Muscle of arm (tissue), 12 donors: ENCODE data around the gene KAZN. TPM values are rescaled to one million over a fixed set of nuclear protein-coding genes. Genes with fewer than 3 reads are reported as not detected.

Source experiments
- DNase-seq: peaks from one replicate; pipeline ENCODE4 v3.0.0-alpha.2; 2013
- polyA plus RNA-seq, 12 donors: library from polyadenylated mRNA; unstranded; fragments of 120-200 nt; gene quantifications; one replicate each; pipeline ENCODE4 v1.2.1, GENCODE V29; 2013; ENCODE audit not compliant: insufficient read length in 12 of 12

The KAZN gene
- polyA plus RNA-seq, 12 donors = 10.6 to 20.6 (median 14.8) TPM; not detected in 1

- DNase-seq = no peak
Measured at GRCh38 chr1:14999441-14999840, 401.0 kb downstream of the KAZN start.

- DNase-seq = no peak
Measured at GRCh38 chr1:15000030-15000429, 401.5 kb downstream of the KAZN start.

- no peak for DNase-seq
Measured at GRCh38 chr1:15000671-15001070, 402.2 kb downstream of the KAZN start.

GRCh38 chr1:15001317-15001915 lies 402.9 kb downstream of the KAZN start:
- DNase-seq = no peak

DNA sequence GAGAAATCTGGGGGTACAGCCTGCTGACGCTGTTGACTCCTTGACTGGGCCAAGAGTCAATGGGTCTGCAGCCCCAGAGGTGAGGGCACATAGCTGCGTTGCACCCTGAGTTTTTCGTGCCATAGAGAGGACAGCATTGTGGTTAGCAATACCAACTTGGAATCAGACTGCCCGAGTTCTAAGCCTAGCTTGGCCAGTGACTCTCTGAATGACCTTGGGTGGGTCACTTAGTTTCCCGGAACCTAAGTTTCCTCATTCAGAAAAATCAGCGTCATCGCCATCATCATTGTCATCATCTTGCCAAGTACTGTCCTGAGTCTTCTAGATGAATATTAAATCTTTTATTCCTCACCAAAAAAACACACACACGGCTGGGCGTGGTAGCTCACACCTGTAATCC lies 403.8 kb downstream of the KAZN start:
- no peak for DNase-seq

- DNase-seq = no peak
Measured at GRCh38 chr1:15004396-15004795, 405.9 kb downstream of the KAZN start.

GRCh38 chr1:15005116-15005515 lies 406.6 kb downstream of the KAZN start:
- DNase-seq = no peak

DNA sequence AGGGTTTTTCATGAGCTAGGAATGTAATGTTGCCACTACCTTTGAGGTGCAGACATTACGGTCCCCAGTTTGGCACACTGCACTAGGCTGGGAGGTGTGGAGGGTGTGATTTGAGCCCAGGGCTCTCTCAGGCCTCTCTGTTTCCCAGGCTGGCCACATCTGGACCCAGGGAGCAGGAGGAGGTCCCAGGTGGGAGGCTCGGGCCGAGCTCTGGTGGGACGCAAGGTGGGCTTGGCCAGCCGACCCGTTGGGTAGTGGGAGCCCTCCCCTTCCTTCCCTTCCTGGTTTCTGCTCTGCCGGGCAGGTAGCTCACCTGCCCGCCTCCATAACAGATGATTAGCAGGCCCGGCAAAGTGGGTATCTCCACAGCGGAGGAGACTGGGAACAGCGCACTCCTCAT lies 408.9 kb downstream of the KAZN start:
- DNase-seq = no peak

DNA sequence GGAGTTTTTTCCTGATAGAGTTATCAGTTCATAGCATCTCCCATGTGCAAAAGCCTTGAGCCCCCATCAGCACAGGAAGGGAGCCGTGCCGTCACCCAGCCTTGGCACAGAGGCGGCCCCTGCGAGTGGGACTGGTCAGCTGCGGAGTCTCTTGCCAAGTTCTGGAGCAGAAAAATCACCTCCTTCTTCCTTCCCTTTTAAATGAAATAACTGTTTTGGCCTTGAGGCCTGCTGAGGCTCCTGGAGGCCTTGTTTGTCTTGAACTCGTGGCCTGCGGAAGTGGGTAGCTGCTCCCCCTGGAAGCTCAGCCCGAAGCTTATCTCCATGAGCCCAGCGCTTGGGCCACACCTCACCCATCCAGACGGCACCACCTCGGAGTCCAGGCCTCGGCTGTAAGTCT lies 409.4 kb downstream of the KAZN start:
- no peak for DNase-seq

- no peak for DNase-seq
Measured at GRCh38 chr1:15008783-15009729, 410.6 kb downstream of the KAZN start.

GRCh38 chr1:15011160-15011559 lies 412.7 kb downstream of the KAZN start:
- DNase-seq = no peak

DNA sequence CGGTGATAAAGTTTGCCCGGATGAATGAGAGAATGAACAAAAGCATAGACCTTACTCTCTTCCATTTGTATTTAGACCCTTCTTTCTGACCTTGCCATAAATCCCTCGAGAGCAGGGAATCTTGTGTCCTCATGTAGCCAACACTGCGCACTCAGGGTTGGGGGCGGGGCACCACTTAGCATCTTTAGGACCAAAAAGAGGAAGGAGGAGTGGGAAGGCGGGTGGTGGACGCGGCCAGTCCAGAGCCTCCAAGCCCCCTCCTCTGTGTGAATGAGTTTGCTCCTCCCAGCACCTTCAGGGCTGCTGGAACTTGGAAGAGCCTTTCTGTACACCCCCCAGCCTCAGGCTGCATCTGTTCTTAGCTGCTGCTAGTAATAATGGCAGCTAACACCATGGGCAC lies 413.2 kb downstream of the KAZN start:
- DNase-seq = no peak

DNA sequence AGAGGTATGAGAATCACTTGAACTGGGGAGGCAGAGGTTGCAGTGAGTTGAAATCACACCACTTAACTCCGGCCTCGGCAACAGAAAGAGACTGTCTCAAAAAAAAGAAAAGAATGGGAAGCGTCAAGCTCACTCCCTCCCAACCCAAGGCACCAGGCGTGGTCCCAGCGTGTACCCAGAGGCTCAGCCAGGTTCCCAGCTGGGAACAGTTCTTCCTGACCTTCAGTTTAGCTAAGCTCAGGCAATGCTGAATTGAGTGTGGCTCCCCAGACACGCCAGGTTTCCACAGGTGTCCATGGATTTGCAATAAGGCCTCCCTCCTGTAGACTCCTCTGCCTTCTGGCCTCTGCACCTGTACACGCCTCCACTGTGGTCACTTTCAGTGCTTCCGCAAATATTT lies 414.3 kb downstream of the KAZN start:
- no peak for DNase-seq

- DNase-seq = no peak
Measured at GRCh38 chr1:15013767-15014166, 415.3 kb downstream of the KAZN start.

- DNase-seq = no peak
Measured at GRCh38 chr1:15014516-15014915, 416.0 kb downstream of the KAZN start.

DNA sequence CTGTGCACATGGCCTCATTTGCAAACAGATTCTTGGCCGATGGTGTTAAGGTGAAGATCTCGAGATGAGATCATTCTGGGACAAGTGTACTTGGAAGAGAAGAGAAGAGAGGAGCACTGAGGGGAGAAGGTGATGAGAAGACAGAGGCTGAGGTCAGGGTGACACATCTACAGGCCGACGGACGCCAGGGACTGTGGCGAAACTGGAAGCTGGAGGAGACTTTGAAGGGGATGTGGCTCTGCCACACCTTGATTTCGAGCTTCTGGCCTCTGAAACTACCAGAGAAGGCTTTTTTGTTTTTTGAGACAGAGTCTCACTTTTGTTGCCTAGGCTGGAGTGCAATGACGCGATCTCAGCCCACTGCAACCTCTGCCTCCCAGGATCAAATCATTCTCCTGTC lies 417.5 kb downstream of the KAZN start:
- no peak for DNase-seq

GRCh38 chr1:15016526-15016925 lies 418.0 kb downstream of the KAZN start:
- DNase-seq = no peak

DNA sequence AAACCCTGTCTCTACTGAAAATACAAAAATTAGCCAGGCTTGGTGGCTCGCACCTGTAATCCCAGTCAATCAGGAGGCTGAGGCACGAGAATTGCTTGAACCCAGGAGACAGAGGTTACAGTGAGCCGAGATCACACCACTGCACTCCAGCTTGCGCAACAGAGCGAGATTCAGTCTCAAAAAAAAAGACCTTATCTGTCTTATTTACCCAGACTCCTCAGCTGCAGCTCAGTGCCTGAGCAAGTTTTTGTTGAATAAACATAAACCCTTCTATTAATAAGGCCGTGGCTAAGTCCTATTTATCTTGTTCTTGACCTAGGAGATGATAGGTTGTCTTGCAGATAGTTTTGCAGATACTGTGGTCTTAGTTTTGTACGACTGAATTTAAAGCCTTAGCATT lies 418.6 kb downstream of the KAZN start:
- no peak for DNase-seq

GRCh38 chr1:15018767-15019166 lies 420.3 kb downstream of the KAZN start:
- DNase-seq = no peak

GRCh38 chr1:15020943-15021745 lies 422.7 kb downstream of the KAZN start:
- DNase-seq = no peak

DNA sequence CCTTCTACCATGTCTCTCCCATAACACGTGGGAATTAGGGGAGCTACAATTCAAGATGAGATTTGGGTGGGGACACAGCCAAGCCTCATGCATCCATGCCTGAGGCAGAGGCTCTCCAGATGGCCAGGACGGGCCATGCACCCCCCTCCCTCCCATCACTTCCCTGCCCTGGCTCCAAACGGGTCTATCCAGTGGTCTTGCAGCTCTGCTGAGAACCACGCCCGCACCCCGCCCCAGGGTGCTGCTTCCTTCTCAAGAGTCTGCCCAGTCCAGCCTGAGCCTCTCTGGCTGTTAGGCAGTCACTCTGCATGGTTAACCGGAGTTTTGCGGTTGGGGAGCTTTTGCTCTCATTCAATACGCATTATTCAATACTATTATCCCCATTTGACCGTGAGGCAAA lies 423.6 kb downstream of the KAZN start:
- no peak for DNase-seq

DNA sequence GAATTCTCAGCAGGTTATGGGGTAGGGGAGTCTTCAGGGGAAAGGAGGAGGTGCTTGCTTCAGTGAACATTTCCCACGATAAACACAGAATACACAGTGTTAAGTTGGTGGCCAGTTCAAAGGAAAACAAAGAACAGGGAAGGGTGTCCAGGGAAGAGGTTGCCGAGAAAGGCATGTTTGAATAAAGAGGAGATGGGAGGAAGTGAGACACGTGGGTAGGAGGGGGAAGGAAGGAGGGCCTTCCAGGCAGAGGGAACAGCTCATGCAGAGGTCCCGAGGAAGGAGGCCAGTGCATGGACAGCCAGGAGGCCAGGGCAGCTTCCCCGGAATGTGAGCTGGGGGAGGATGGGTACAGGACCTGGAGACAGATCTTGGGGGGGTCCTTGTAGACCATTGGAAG lies 424.7 kb downstream of the KAZN start:
- no peak for DNase-seq

DNA sequence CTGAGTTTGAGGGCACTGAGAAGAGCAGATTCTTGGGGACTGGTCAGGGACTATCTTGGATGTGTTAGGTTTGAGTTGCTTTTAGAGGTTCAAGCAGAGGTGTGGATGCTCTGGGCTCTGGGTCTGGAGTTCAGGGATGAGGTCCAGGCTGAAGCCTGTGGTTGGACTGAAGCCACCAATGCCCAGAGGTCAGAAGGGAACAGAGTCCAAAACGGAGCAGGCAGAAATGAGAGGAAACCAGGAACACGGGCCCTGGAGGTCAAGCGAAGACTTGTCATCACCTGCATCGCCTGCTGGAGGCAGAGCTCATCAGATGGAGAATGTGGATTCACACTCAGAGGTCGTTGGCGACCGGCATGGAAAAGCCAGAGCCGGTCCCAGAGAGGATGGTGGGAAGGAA lies 425.5 kb downstream of the KAZN start:
- DNase-seq = no peak
